CD4-positive, alpha-beta T cell (primary cell): ENCODE results near the gene NEURL1. TPM values are rescaled to one million over a fixed set of nuclear protein-coding genes. Genes with fewer than 3 reads are reported as not detected.

ENCODE experiments used
- ATAC-seq: fragments of 200-7000 bp; cut with Tn5 transposase; one replicate; pipeline ENCODE4 v1.10.0; 2022; ENCODE audit warnings: mild to moderate bottlenecking; ENCODE audit not compliant: poor library complexity
- CTCF ChIA-PET: fragments of 350-600 bp; sonication (Branson Sonifier 250); formaldehyde crosslinking; loops from one replicate; lab custom pipeline; 2021; ENCODE audit warnings: antibody characterized with exemption, inconsistent platforms; lab: Charles Lee
- POLR2A ChIA-PET: fragments of 350-600 bp; sonication (Branson Sonifier 250); formaldehyde crosslinking; loops from one replicate; lab custom pipeline; 2021; ENCODE audit warnings: antibody characterized with exemption, inconsistent platforms; lab: Charles Lee
- DNase-seq, 14 experiments: peaks; one replicate each; pipeline ENCODE4 v3.0.0-alpha.2; 2013 to 2020; ENCODE audit warnings: mixed read lengths in 2 of 14
- H3K27ac ChIP-seq, 2 donors: one replicate each; pipeline versions ENCODE4 v1.5.1 to v1.7.0; 2013; ENCODE audit warnings: low read length in 2 of 2, low read depth in 1 of 2, mild to moderate bottlenecking in 1 of 2
- H3K27me3 ChIP-seq, 2 experiments: 1 replicate in 1 of 2; 2 replicates in 1 of 2; pipeline versions ENCODE4 v1.6.1 to v1.7.0; 2013; ENCODE audit warnings: low read length in 2 of 2, control low read depth in 1 of 2, mild to moderate bottlenecking in 1 of 2, moderate library complexity in 1 of 2; ENCODE audit not compliant: insufficient read depth in 2 of 2, control insufficient read depth in 1 of 2
- H3K36me3 ChIP-seq: one replicate; pipeline ENCODE4 v1.6.1; 2013; ENCODE audit warnings: low read length, control low read depth; ENCODE audit not compliant: insufficient read depth
- H3K4me1 ChIP-seq: one replicate; pipeline ENCODE4 v1.6.1; 2013; ENCODE audit warnings: low read length, control low read depth; ENCODE audit not compliant: insufficient read depth
- H3K4me3 ChIP-seq: one replicate; pipeline ENCODE4 v1.5.1; 2013; ENCODE audit warnings: mild to moderate bottlenecking, low read length, moderate library complexity
- H3K9me3 ChIP-seq, 2 experiments: 1 replicate in 1 of 2; 2 replicates in 1 of 2; pipeline versions ENCODE4 v1.6.1 to v1.7.0; 2013; ENCODE audit warnings: low read length in 2 of 2, mild to moderate bottlenecking in 2 of 2, control low read depth in 1 of 2, moderate library complexity in 1 of 2; ENCODE audit not compliant: control insufficient read depth in 1 of 2, insufficient read depth in 1 of 2
- H3K27ac Mint-ChIP-seq: one replicate; pipeline ENCODE4 v1.8.0; 2020; ENCODE audit warnings: mixed read lengths
- H3K27me3 Mint-ChIP-seq: one replicate; pipeline ENCODE4 v1.8.0; 2021; ENCODE audit warnings: mixed read lengths
- H3K36me3 Mint-ChIP-seq: one replicate; pipeline ENCODE4 v1.8.0; 2021; ENCODE audit warnings: low read depth, mixed read lengths
- H3K4me1 Mint-ChIP-seq: one replicate; pipeline ENCODE4 v1.8.0; 2021; ENCODE audit warnings: low read depth, mixed read lengths
- H3K4me3 Mint-ChIP-seq: one replicate; pipeline ENCODE4 v1.8.0; 2020; ENCODE audit warnings: mild to moderate bottlenecking, mixed read lengths
- H3K9me3 Mint-ChIP-seq: one replicate; pipeline ENCODE4 v1.8.0; 2020; ENCODE audit warnings: mixed read lengths
- intact Hi-C, 2 experiments: fragments of 100-400 bp; cut with DNase I in 1 of 2; cut with micrococcal nuclease in 1 of 2; formaldehyde crosslinking; loops; one replicate each; pipeline versions ENCODE4 v1.15.1 to v1.9.0; 2023 to 2025; cut with DNase I, micrococcal nuclease
- polyA plus RNA-seq, 2 donors: library from polyadenylated mRNA; unstranded; fragments of 120-200 nt; gene quantifications; one replicate each; pipeline ENCODE4 v1.2.1, GENCODE V29; 2013
- total RNA-seq, 174 experiments: library from RNA in 2 of 174; stranded (reverse) in 2 of 174; gene quantifications; one replicate each; pipeline ENCODE4 v1.2.3 and lab custom pipeline; 2021 to 2026
- TF ChIP-seq, protein P1 (sequence below): fragments of 200-600 bp; IDR thresholded peaks from one replicate; pipeline ENCODE4 v1.8.0; 2022; ENCODE audit warnings: antibody characterized with exemption, mild to moderate bottlenecking

The NEURL1 gene
- 1 to 10 TPM in 1 of 2 experiments, under 1 TPM in 1; 0.85 to 1.1 TPM for total RNA-seq
- polyA plus RNA-seq (2013, experiment 1 of 2), result 2.4 TPM
- polyA plus RNA-seq (2013, experiment 2 of 2), result 2.4 TPM
- 0.23 to 13.4 (median 1.7) reads per million in 172 experiments for total RNA-seq (lab: John Stamatoyannopoulos, UW)

- DNase-seq (peak in 6 of 14 experiments; percentile 11 to 58 (median 22)), ATAC-seq (peak; percentile 12)
- Histone ChIP-seq H3K4me3 (peak within 1 kb of the TSS; percentile 42), H3K36me3 (no peaks in the 10 kb centered on the region), H3K4me1 (peaks cover 20% of the 10 kb centered on the region), H3K27me3 (peaks cover 20 to 23% of the 10 kb centered on the region in 2 experiments), H3K9me3 (peaks cover 0 to 5% of the 10 kb centered on the region in 2 experiments), H3K27ac (no peak within 1 kb of the TSS)
- H3K27ac Mint-ChIP-seq, result no peak within 1 kb of the TSS
- intact Hi-C loops, result loop anchor here in 1 of 2 experiments (10.0 kb wide), 1 partner anchor 179 kb away; no protein-coding TSS in a partner anchor
- H3K27me3 Mint-ChIP-seq, result peaks cover 57% of the 10 kb centered on the region
- ChIA-PET POLR2A (interaction anchor here (0.6 kb wide), 2 partner anchors 619 to 1586 kb away, joined by 3 read pairs; no protein-coding TSS in a partner anchor), CTCF (interaction anchor here (0.5 kb wide), 1 partner anchor 10 kb away, joined by 4 read pairs; no protein-coding TSS in a partner anchor)
- no peaks in the 10 kb centered on the region for H3K36me3 Mint-ChIP-seq
- TF ChIP-seq, protein P1, sequence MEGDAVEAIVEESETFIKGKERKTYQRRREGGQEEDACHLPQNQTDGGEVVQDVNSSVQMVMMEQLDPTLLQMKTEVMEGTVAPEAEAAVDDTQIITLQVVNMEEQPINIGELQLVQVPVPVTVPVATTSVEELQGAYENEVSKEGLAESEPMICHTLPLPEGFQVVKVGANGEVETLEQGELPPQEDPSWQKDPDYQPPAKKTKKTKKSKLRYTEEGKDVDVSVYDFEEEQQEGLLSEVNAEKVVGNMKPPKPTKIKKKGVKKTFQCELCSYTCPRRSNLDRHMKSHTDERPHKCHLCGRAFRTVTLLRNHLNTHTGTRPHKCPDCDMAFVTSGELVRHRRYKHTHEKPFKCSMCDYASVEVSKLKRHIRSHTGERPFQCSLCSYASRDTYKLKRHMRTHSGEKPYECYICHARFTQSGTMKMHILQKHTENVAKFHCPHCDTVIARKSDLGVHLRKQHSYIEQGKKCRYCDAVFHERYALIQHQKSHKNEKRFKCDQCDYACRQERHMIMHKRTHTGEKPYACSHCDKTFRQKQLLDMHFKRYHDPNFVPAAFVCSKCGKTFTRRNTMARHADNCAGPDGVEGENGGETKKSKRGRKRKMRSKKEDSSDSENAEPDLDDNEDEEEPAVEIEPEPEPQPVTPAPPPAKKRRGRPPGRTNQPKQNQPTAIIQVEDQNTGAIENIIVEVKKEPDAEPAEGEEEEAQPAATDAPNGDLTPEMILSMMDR, result no peak
- H3K4me3 Mint-ChIP-seq, result peak within 1 kb of the TSS; percentile 85
- peaks cover 25% of the 10 kb centered on the region for H3K4me1 Mint-ChIP-seq
- no peaks in the 10 kb centered on the region for H3K9me3 Mint-ChIP-seq
These were observed at the start of gene NEURL1 for GRCh38 chr10:103493362-103493915. Gene NEURL1, plus strand, starts transcription at chr10:103493705. Its CDS starts 683 bp downstream, at chr10:103494388.

GRCh38 chr10:103444478-103444877 is 49.0 kb upstream of the NEURL1 start:
- Histone ChIP-seq H3K27me3 (no peaks in the 10 kb centered on the region), H3K9me3 (no peaks in the 10 kb centered on the region), H3K36me3 (peaks cover 90% of the 10 kb centered on the region), H3K4me1 (peaks cover 29% of the 10 kb centered on the region), H3K27ac (no peak overlapping the region), H3K4me3 (no peak overlapping the region)
- H3K4me1 Mint-ChIP-seq, result peaks cover 11% of the 10 kb centered on the region
- H3K4me3 Mint-ChIP-seq, result no peak overlapping the region
- H3K27ac Mint-ChIP-seq, result no peak overlapping the region
- no peaks in the 10 kb centered on the region for H3K9me3 Mint-ChIP-seq
- POLR2A ChIA-PET, result no interaction called here
- CTCF ChIA-PET, result no interaction called here
- no peaks in the 10 kb centered on the region for H3K27me3 Mint-ChIP-seq
- ATAC-seq (no peak), DNase-seq (no peak)
- peaks cover 93% of the 10 kb centered on the region for H3K36me3 Mint-ChIP-seq
- intact Hi-C loops, result no loop called here
- TF ChIP-seq, protein P1, result no peak

- no peak for DNase-seq
- ATAC-seq, result no peak
- POLR2A ChIA-PET, result no interaction called here
These were observed 48.1 kb upstream of the NEURL1 start for GRCh38 chr10:103445366-103445765.

More at GRCh38 chr10:103445366-103445765, 48.1 kb upstream of the NEURL1 start:
- peaks cover 20% of the 10 kb centered on the region for H3K4me1 Mint-ChIP-seq
- TF ChIP-seq, protein P1, result no peak
- no peak overlapping the region for H3K4me3 Mint-ChIP-seq
- no peak overlapping the region for H3K27ac ChIP-seq
- H3K4me3 ChIP-seq, result no peak overlapping the region
- H3K9me3 Mint-ChIP-seq, result no peaks in the 10 kb centered on the region
- H3K27ac Mint-ChIP-seq, result peak overlapping the region; percentile 51
- H3K4me1 ChIP-seq, result peaks cover 38% of the 10 kb centered on the region
- no peaks in the 10 kb centered on the region for H3K27me3 ChIP-seq
- intact Hi-C loops, result loop anchor here in 1 of 2 experiments (5.0 kb wide), 1 partner anchor 37 kb away; no protein-coding TSS in a partner anchor
- peaks cover 90% of the 10 kb centered on the region for H3K36me3 ChIP-seq
- CTCF ChIA-PET, result no interaction called here
- no peaks in the 10 kb centered on the region for H3K9me3 ChIP-seq
- peaks cover 92% of the 10 kb centered on the region for H3K36me3 Mint-ChIP-seq
- no peaks in the 10 kb centered on the region for H3K27me3 Mint-ChIP-seq
